NB4 (cell line): ENCODE measurements around the gene CFAP157.

Experiments
- MYC ChIP-seq: IDR thresholded peaks from 2 replicates; pipeline ENCODE4 v1.6.1; 2011; ENCODE audit warnings: low read depth, low read length
- POLR2A ChIP-seq: IDR thresholded peaks from 2 replicates; pipeline ENCODE4 v1.6.1; 2011; ENCODE audit warnings: mild to moderate bottlenecking; ENCODE audit not compliant: insufficient read length; ENCODE audit errors: extremely low read depth
- TF ChIP-seq, protein P1 (sequence below): IDR thresholded peaks from one replicate; pipeline ENCODE4 v1.5.1; 2012; ENCODE audit warnings: low read depth, low read length
- TF ChIP-seq, protein P2 (sequence below): IDR thresholded peaks from 2 replicates; pipeline ENCODE4 v1.6.1; 2011; ENCODE audit warnings: low read depth, low read length

DNA sequence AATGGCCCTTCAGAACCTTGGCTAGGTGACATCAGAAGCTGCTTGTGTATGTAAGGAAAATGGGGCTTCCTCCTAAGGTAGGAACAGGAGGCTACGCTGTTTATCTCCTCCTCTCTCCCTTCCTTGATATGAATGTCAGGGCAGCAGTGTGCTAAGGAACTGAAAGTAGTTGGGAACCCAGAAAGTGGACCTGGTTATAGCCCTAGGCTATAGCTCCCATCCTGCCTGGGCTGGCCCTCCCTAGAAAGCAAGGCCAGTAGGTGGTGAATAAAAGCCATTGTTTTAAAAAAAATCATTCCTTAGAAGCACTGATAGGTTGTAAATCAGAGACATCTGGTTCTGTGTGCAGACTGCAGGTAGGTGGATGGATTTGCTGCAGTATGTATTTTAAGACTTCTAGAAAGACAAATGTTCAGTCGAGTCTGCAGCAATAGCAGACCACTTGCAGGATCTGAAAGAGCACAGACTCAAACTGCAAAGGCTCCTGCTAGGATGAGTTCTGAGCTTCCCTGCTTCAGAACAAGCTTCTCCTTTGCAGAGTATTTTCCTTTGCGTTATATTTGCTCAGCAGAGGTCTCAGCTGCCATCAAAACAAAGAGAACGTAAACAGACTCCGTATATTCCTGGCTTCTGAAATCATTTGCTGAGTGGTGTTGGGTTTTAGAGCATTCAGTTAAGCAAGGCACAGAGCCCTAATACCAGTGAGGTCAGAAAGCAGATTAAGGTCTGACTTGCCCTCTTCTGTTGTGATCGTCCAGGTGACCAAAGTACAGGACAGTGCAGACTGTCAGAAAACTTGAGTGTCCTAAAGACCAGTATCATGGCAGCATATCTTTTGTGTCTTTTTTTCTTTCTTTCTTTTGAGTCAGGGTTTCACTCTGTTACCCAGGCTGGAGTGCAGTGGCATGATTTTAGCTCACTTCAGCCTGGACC, 20.1 kb upstream of the CFAP157 start:
- TF ChIP-seq, protein P1, sequence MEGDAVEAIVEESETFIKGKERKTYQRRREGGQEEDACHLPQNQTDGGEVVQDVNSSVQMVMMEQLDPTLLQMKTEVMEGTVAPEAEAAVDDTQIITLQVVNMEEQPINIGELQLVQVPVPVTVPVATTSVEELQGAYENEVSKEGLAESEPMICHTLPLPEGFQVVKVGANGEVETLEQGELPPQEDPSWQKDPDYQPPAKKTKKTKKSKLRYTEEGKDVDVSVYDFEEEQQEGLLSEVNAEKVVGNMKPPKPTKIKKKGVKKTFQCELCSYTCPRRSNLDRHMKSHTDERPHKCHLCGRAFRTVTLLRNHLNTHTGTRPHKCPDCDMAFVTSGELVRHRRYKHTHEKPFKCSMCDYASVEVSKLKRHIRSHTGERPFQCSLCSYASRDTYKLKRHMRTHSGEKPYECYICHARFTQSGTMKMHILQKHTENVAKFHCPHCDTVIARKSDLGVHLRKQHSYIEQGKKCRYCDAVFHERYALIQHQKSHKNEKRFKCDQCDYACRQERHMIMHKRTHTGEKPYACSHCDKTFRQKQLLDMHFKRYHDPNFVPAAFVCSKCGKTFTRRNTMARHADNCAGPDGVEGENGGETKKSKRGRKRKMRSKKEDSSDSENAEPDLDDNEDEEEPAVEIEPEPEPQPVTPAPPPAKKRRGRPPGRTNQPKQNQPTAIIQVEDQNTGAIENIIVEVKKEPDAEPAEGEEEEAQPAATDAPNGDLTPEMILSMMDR, result no peak
- TF ChIP-seq POLR2A (no peak), MYC (no peak)
- TF ChIP-seq, protein P2, sequence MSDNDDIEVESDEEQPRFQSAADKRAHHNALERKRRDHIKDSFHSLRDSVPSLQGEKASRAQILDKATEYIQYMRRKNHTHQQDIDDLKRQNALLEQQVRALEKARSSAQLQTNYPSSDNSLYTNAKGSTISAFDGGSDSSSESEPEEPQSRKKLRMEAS, result no peak
